A549 treated with GW870086 at 1 μM for 4 hours (cell line): ENCODE results near the gene ZNHIT2. TPM values are rescaled to one million over a fixed set of nuclear protein-coding genes. Genes with fewer than 3 reads are reported as not detected.

ENCODE experiments used
- total RNA-seq: library from RNA; stranded (reverse); fragments of 200-300 nt; extraction: Qiagen RNA extraction; gene quantifications from 5 replicates; pipeline ENCODE4 v1.2.3, GENCODE V29; 2022; ENCODE audit warnings: low read depth

Gene ZNHIT2
- total RNA-seq, result 14.6 to 23.2 TPM (median 21.6 TPM) in 5 replicates

GRCh38 chr11:65117206-65118096 lies at the start of gene ZNHIT2:
TSS of gene ZNHIT2 (minus strand) at chr11:65117701. CDS start at chr11:65117653, 48 bp downstream.

GRCh38 chr11:65134240-65134951 lies 16.9 kb upstream of the ZNHIT2 start, which contains the start of gene SYVN1:
TSS of gene SYVN1 (minus strand) at chr11:65134519. CDS start at chr11:65133601, 918 bp downstream.

DNA sequence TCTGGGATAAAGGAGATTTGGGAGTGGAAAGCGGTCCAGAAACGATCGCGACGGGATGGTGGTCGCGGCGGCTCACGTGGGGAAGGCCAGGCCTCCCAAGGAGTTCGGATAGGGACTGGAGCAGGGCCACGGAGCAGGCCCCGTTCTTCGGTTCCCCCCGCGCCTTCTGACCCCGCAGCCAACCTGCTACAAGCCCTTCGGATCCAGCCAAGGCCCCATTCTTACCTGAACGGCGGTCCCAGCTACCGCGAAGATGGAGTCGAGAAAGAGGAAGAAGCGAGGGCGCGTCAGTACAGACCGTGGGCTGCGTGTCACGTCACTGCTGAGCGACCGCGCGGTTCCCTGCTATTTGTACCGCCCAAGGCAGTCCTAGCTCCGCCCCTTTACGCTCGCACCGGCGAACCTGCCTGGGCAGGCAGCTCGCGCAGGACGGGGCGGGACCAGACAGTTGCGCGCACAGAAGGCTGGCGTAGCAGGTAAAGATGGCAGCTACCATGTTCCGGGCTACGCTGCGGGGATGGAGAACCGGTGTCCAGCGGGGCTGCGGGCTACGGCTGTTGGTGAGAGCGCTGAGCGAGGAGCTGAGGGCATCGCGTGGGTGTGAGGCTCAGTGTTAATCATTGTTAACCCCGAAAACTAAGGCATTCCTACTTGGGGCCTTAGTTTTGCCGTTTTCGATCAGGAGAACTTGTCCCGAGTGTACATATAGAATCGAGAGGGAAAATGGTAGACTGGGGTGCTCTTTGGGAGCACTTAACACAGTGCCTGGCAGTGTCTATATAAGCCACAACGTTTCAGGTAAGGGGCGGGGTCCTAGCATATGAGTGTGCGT lies 4.6 kb upstream of the ZNHIT2 start, which contains the start of the genes FAU and MRPL49:
FAU (minus strand) TSS at position 270 of the 832 bp plus-strand sequence. CDS start 321 bp downstream, outside the sequence.
MRPL49 (plus strand) TSS at position 457 of the 832 bp plus-strand sequence; CDS start at position 483, 26 bp downstream.

GRCh38 chr11:65111744-65112545 lies 5.6 kb downstream of the ZNHIT2 start, which contains the start of gene TM7SF2:
TSS of gene TM7SF2 (plus strand) at chr11:65111872. CDS start at chr11:65112016, 144 bp downstream.

GRCh38 chr11:65095974-65096806 lies 21.3 kb downstream of the ZNHIT2 start, which contains the start of gene VPS51:
TSS of gene VPS51 (plus strand) at chr11:65096214. CDS start at chr11:65096251, 37 bp downstream.

GRCh38 chr11:65083834-65084597 lies 33.5 kb downstream of the ZNHIT2 start, which contains the start of the genes CDCA5 and ZFPL1:
TSS of gene CDCA5 (minus strand) at chr11:65084040. CDS start at chr11:65083978, 62 bp downstream.
TSS of gene ZFPL1 (plus strand) at chr11:65084222. CDS start at chr11:65084699, 477 bp downstream.

Other genes starting within 250 kb of the ZNHIT2 start
- gene EHD1, start 239.1 kb downstream of the ZNHIT2 start, total RNA-seq, result 104 to 140 TPM (median 129 TPM) in 5 replicates
- gene ATG2A, start 200.5 kb downstream of the ZNHIT2 start, total RNA-seq, result 12.9 to 22.4 TPM (median 20.8 TPM) in 5 replicates
- gene PPP2R5B, start 193.0 kb downstream of the ZNHIT2 start, total RNA-seq, result 3.6 to 6.2 TPM (median 4.2 TPM) in 5 replicates
- not detected in 5 replicates for gene GPHA2, start 181.8 kb downstream of the ZNHIT2 start, total RNA-seq
- gene MAJIN, start 145.6 kb downstream of the ZNHIT2 start, total RNA-seq, result not detected in 5 replicates
- gene BATF2, start 120.7 kb downstream of the ZNHIT2 start, total RNA-seq, result 0.61 to 1.3 TPM (median 0.67 TPM) in 5 replicates
- gene ARL2, start 103.5 kb downstream of the ZNHIT2 start, total RNA-seq, result 157 to 200 TPM (median 182 TPM) in 5 replicates
- gene SNX15, start 90.3 kb downstream of the ZNHIT2 start, total RNA-seq, result 20.2 to 23.7 TPM (median 21.5 TPM) in 5 replicates
- gene SAC3D1, start 76.5 kb downstream of the ZNHIT2 start, total RNA-seq, result 33.6 to 55.1 TPM (median 50.9 TPM) in 5 replicates
- not detected in 5 replicates for gene NAALADL1, start 59.1 kb downstream of the ZNHIT2 start, total RNA-seq
- gene CDCA5, start 33.7 kb downstream of the ZNHIT2 start, total RNA-seq, result 56.3 to 73.2 TPM (median 69.6 TPM) in 5 replicates
- gene ZFPL1, start 33.5 kb downstream of the ZNHIT2 start, total RNA-seq, result 30.8 to 34.6 TPM (median 33.1 TPM) in 5 replicates
- 50.2 to 54.5 TPM (median 53.0 TPM) in 5 replicates for gene VPS51, start 21.5 kb downstream of the ZNHIT2 start, total RNA-seq
- 5.3 to 6.8 TPM (median 5.5 TPM) in 5 replicates for gene TM7SF2, start 5.8 kb downstream of the ZNHIT2 start, total RNA-seq
- gene FAU, start 4.4 kb upstream of the ZNHIT2 start, total RNA-seq, result 887 to 1,065 TPM (median 962 TPM) in 5 replicates
- 68.9 to 78.3 TPM (median 73.3 TPM) in 5 replicates for gene MRPL49, start 4.6 kb upstream of the ZNHIT2 start, total RNA-seq
- 30.3 to 41.2 TPM (median 40.5 TPM) in 5 replicates for gene SYVN1, start 16.8 kb upstream of the ZNHIT2 start, total RNA-seq
- gene SPDYC, start 52.5 kb upstream of the ZNHIT2 start, total RNA-seq, result not detected in 5 replicates
- gene CAPN1, start 64.2 kb upstream of the ZNHIT2 start, total RNA-seq, result 94.0 to 119 TPM (median 113 TPM) in 5 replicates
- 11.8 to 20.5 TPM (median 13.7 TPM) in 5 replicates for gene POLA2, start 144.3 kb upstream of the ZNHIT2 start, total RNA-seq
- 17.3 to 23.6 TPM (median 20.1 TPM) in 5 replicates for gene CDC42EP2, start 197.2 kb upstream of the ZNHIT2 start, total RNA-seq
- 37.7 to 44.3 TPM (median 39.7 TPM) in 5 replicates for gene DPF2, start 216.2 kb upstream of the ZNHIT2 start, total RNA-seq
- 0.40 to 0.94 TPM (median 0.87 TPM) in 5 replicates for gene TIGD3, start 237.1 kb upstream of the ZNHIT2 start, total RNA-seq